IPS-11a (cell line): ENCODE data around the gene TMEM143.
"Not testable (repeated sequence)": the region's sequence is repeated elsewhere in the genome, so short reads cannot be mapped to it uniquely, and the experiment has no call there.

Source experiments
- H3K4me3 ChIP-seq: one replicate; pipeline ENCODE4 v1.5.1; 2013; ENCODE audit warnings: low read depth, low read length, control low read depth

Gene TMEM143

GRCh38 chr19:48391100-48392005, 27.6 kb upstream of the TMEM143 start, which contains the start of gene KDELR1:
Gene KDELR1 (minus strand): TSS chr19:48391551. CDS start chr19:48391358, 193 bp downstream.
- H3K4me3 ChIP-seq = peak within 1 kb of the TSS; percentile 83

- peak overlapping the region; percentile 83 for H3K4me3 ChIP-seq
These were observed 26.7 kb upstream of the TMEM143 start for GRCh38 chr19:48390188-48391099.

- H3K4me3 ChIP-seq = no peak overlapping the region
These were observed 23.2 kb upstream of the TMEM143 start for GRCh38 chr19:48386981-48387380.

GRCh38 chr19:48385461-48386087, 21.8 kb upstream of the TMEM143 start:
- H3K4me3 ChIP-seq = no peak overlapping the region

- H3K4me3 ChIP-seq = no peak overlapping the region
These were observed 18.5 kb upstream of the TMEM143 start for GRCh38 chr19:48382286-48382685.

GRCh38 chr19:48381178-48381950, 17.6 kb upstream of the TMEM143 start:
- H3K4me3 ChIP-seq = no peak overlapping the region

- H3K4me3 ChIP-seq = no peak overlapping the region
These were observed 15.3 kb upstream of the TMEM143 start for GRCh38 chr19:48379058-48379457.

- no peak overlapping the region for H3K4me3 ChIP-seq
These were observed 14.4 kb upstream of the TMEM143 start for GRCh38 chr19:48378194-48378570.

- H3K4me3 ChIP-seq = no peak overlapping the region
These were observed 9.8 kb upstream of the TMEM143 start for GRCh38 chr19:48373567-48373966.

GRCh38 chr19:48372904-48373303, 9.2 kb upstream of the TMEM143 start:
- no peak overlapping the region for H3K4me3 ChIP-seq

GRCh38 chr19:48371771-48372170, 8.0 kb upstream of the TMEM143 start:
- H3K4me3 ChIP-seq = not testable (repeated sequence)

- no peak overlapping the region for H3K4me3 ChIP-seq
These were observed 7.6 kb upstream of the TMEM143 start for GRCh38 chr19:48371367-48371766.

- no peak overlapping the region for H3K4me3 ChIP-seq
These were observed 7.2 kb upstream of the TMEM143 start for GRCh38 chr19:48370955-48371354.

GRCh38 chr19:48368936-48369335, 5.2 kb upstream of the TMEM143 start:
- H3K4me3 ChIP-seq = no peak overlapping the region

GRCh38 chr19:48367855-48368254, 4.1 kb upstream of the TMEM143 start:
- no peak overlapping the region for H3K4me3 ChIP-seq

- H3K4me3 ChIP-seq = no peak overlapping the region
These were observed 1.9 kb upstream of the TMEM143 start for GRCh38 chr19:48365602-48366001.

- H3K4me3 ChIP-seq = peak overlapping the region; percentile 14
These were observed 1.0 kb upstream of the TMEM143 start for GRCh38 chr19:48364598-48365348.

GRCh38 chr19:48363500-48363809, 285 bp downstream of the TMEM143 start:
- H3K4me3 ChIP-seq = peak overlapping the region; percentile 67

- H3K4me3 ChIP-seq = peak overlapping the region; percentile 67
These were observed 832 bp downstream of the TMEM143 start for GRCh38 chr19:48362716-48363499.
